HL-60 (cell line): Measurements from ENCODE around the gene CACNA2D1.

ENCODE experiments used
- CTCF ChIP-seq: IDR thresholded peaks from one replicate; pipeline ENCODE4 v1.5.1; 2011; ENCODE audit warnings: low read length, control low read depth, inconsistent platforms; ENCODE audit not compliant: insufficient read depth
- GABPA ChIP-seq: IDR thresholded peaks from 2 replicates; pipeline ENCODE4 v1.6.1; 2012; ENCODE audit warnings: low read depth
- POLR2AphosphoS5 ChIP-seq: IDR thresholded peaks from 2 replicates; pipeline ENCODE4 v1.6.1; 2012; ENCODE audit warnings: low read depth

GRCh38 chr7:82049442-82049841, 394.1 kb downstream of the CACNA2D1 start:
- TF ChIP-seq CTCF = no peak
- no peak for TF ChIP-seq POLR2AphosphoS5
- TF ChIP-seq GABPA = no peak
